Right lobe of liver (tissue), 6 donors: ENCODE measurements around the gene SLC12A2. TPM values are rescaled to one million over a fixed set of nuclear protein-coding genes. Genes with fewer than 3 reads are reported as not detected.

Experiments
- ATAC-seq, 4 donors: fragments of 200-7000 bp; cut with Tn5 transposase; one replicate each; pipeline ENCODE4 v1.9.1; 2020; ENCODE audit warnings: mild to moderate bottlenecking in 4 of 4, moderate library complexity in 4 of 4
- DNase-seq, 3 donors: peaks; one replicate each; pipeline ENCODE4 v3.0.0-alpha.2; 2020
- H3K27ac ChIP-seq, 3 donors: fragments of 200-600 bp; one replicate each; pipeline ENCODE4 v1.8.0; 2022
- H3K27me3 ChIP-seq, 2 donors: fragments of 200-600 bp; one replicate each; pipeline ENCODE4 v1.8.0; 2022
- H3K36me3 ChIP-seq, 4 donors: fragments of 200-600 bp; sonication (generic) in 1 of 4; one replicate each; pipeline versions ENCODE4 v1.5.1 to v1.8.0; 2017 to 2022; ENCODE audit warnings: control low read depth in 1 of 4
- H3K4me1 ChIP-seq, 4 donors: fragments of 200-600 bp; sonication (generic) in 1 of 4; one replicate each; pipeline versions ENCODE4 v1.5.1 to v1.8.0; 2017 to 2022; ENCODE audit warnings: control low read depth in 1 of 4
- H3K4me3 ChIP-seq, 3 donors: fragments of 200-600 bp; one replicate each; pipeline ENCODE4 v1.8.0; 2022
- H3K9me3 ChIP-seq, 4 donors: fragments of 200-600 bp; sonication (generic) in 1 of 4; one replicate each; pipeline versions ENCODE4 v1.5.1 to v1.8.0; 2017 to 2022; ENCODE audit warnings: control low read depth in 1 of 4
- POLR2A ChIP-seq: fragments of 450-650 bp; IDR thresholded peaks from one replicate; pipeline ENCODE4 v1.6.1; 2017; ENCODE audit warnings: antibody characterized with exemption, mild to moderate bottlenecking
- WGBS: methylation state at CpG from one replicate; pipeline ENCODE4 v1.1.6; 2018; ENCODE audit warnings: low coverage, low lambda C conversion rate; ENCODE audit not compliant: insufficient coverage; ENCODE audit errors: missing lambda C conversion rate; 5-methylcytosine and 5-hydroxymethylcytosine counted together
- intact Hi-C, 2 donors: fragments of 100-400 bp; cut with DNase I; formaldehyde crosslinking; loops; one replicate each; pipeline versions ENCODE4 v1.11.2 to v1.14.1; 2022
- total RNA-seq, 6 experiments: library from RNA; depleted of rRNA in 2 of 6; stranded (reverse); fragments of >200 nt in 2 of 6; fragmentation: NEBNext Ultra II Directional in 3 of 6; extraction: Animal tissue kit (Norgen Biotek cat#: 25700) in 3 of 6; gene quantifications; one replicate each; pipeline versions ENCODE4 v1.1.0 to v1.2.4, GENCODE V29; 2016 to 2023
- TF ChIP-seq, protein P1 (sequence below), 4 donors: fragments of 200-600 bp in 3 of 4; fragments of 450-650 bp in 1 of 4; IDR thresholded peaks; one replicate each; pipeline versions ENCODE4 v1.5.1 to v1.8.0; 2016 to 2022; ENCODE audit warnings: antibody characterized with exemption in 4 of 4, mild to moderate bottlenecking in 2 of 4
- donor health status: DM: no; HTN: yes; CAD: no.
- donor health status: DM: no; HTN: no; CAD: no.
- donor health status: DM: no; HTN: no; CAD: no.
- donor health status: DM: no; HTN: yes; CAD: no.
- donor health status: DM: no; HTN: yes; CAD: no.

SLC12A2 gene
- total RNA-seq, 6 experiments from 2014 or later = 3.1 to 9.8 (median 8.1) TPM

DNA sequence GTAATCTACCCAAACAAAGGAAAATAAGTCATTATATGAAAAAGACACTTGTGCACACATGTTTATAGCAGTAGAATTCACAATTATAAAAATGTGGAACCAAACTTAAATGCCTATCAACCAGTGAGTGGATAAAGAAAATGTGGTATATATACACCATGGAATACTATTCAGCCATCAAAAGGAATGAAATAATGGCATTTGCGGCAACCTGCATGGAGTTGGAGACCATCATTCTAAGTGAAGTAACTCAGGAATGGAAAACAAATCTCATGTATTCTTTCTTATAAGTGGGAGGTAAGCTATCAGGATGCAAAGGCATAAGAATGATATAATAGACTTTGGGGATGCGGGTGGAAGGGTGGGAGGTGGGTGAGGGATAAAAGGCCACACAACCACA lies 34.6 kb downstream of the SLC12A2 start:
- no peaks in the 10 kb centered on the region for H3K9me3 ChIP-seq
- no peaks in the 10 kb centered on the region for H3K27me3 ChIP-seq
- H3K36me3 ChIP-seq = peaks cover 0 to 17% (median 0%) of the 10 kb centered on the region in 4 donors
- no peaks in the 10 kb centered on the region for H3K4me1 ChIP-seq
- DNase-seq = no peak
- 92% methylated on average over 2 of the region's 2 CpGs for WGBS
- no peak overlapping the region for H3K4me3 ChIP-seq
- intact Hi-C loops = no loop called here
- H3K27ac ChIP-seq = no peak overlapping the region
- TF ChIP-seq, protein P1, sequence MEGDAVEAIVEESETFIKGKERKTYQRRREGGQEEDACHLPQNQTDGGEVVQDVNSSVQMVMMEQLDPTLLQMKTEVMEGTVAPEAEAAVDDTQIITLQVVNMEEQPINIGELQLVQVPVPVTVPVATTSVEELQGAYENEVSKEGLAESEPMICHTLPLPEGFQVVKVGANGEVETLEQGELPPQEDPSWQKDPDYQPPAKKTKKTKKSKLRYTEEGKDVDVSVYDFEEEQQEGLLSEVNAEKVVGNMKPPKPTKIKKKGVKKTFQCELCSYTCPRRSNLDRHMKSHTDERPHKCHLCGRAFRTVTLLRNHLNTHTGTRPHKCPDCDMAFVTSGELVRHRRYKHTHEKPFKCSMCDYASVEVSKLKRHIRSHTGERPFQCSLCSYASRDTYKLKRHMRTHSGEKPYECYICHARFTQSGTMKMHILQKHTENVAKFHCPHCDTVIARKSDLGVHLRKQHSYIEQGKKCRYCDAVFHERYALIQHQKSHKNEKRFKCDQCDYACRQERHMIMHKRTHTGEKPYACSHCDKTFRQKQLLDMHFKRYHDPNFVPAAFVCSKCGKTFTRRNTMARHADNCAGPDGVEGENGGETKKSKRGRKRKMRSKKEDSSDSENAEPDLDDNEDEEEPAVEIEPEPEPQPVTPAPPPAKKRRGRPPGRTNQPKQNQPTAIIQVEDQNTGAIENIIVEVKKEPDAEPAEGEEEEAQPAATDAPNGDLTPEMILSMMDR (IDR thresholded peaks at IDR 0.05) = no peak
- TF ChIP-seq POLR2A = no peak
- no peak for ATAC-seq

DNA sequence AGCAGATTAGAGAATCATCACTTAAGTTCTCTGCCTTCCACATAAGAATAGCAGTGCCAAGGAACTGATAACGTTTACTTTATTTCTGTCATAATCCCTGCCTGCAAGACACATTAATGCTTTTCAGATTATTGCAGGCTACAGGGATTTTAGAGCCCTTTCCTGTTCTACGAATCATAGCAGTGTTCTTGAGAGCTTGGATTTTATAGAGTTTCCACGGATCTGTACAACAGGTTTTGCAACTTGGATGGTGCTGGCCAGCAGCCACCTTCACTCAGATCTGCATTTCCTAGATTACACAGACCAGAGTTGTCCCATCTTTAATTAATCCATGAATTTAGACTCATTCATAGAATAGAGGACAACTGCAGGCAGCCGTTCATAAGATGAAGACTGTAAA lies 38.1 kb downstream of the SLC12A2 start:
- no peaks in the 10 kb centered on the region for H3K27me3 ChIP-seq

DNA sequence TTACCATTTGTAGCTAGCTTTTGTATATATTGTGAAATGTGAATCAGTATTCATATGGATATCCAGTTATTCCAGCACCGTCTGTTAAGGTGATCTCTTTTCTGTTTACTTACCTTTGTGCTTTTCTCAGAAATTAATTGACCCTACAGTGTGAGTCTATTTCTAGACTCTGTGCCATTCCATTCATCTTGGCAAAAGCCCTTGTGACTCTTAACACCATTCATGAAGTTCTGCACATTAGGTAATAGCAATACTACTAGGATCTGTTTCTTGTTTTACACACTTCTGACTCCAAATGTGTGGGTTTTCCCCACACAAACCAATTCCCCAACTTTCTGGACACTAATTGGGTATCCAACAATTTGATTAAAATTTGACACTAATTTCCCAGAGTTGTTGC lies 40.4 kb downstream of the SLC12A2 start:
- Histone ChIP-seq H3K27me3 (no peaks in the 10 kb centered on the region), H3K36me3 (no peaks in the 10 kb centered on the region), H3K27ac (no peak overlapping the region), H3K4me1 (no peaks in the 10 kb centered on the region), H3K9me3 (no peaks in the 10 kb centered on the region), H3K4me3 (no peak overlapping the region)
- ATAC-seq (no peak), DNase-seq (no peak)
- TF ChIP-seq, protein P1 (IDR thresholded peaks at IDR 0.05) = no peak
- TF ChIP-seq POLR2A = no peak
- intact Hi-C loops = no loop called here
- WGBS = 89% methylated on average over 1 of the region's 1 CpG

More for the DNA sequence above, 38.1 kb downstream of the SLC12A2 start:
- Histone ChIP-seq H3K27ac (no peak overlapping the region), H3K9me3 (no peaks in the 10 kb centered on the region), H3K4me3 (no peak overlapping the region), H3K4me1 (no peaks in the 10 kb centered on the region), H3K36me3 (no peaks in the 10 kb centered on the region)
- ATAC-seq (no peak), DNase-seq (no peak)
- 63% methylated on average over 4 of the region's 4 CpGs for WGBS
- TF ChIP-seq, protein P1 (IDR thresholded peaks at IDR 0.05) = no peak
- TF ChIP-seq POLR2A = no peak
- intact Hi-C loops = no loop called here

DNA sequence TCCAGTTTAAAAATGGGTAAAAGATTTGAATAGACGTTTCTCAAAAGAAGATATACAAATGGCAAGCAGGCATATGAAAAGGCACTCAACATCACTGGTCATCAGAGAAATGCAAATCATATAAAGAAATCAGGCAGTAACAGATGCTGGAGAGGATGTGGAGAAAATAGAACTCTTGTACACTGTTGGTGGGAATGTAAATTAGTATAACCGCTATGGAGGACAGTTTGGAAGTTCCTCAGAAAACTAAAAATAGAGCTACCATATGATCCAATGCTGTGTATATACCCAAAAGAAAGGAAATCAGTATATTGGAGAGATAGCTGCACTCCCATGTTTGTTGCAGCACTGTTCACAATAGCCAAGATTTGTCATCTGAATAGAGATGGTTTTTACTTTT lies 42.7 kb downstream of the SLC12A2 start:
- intact Hi-C loops = no loop called here
- no peak overlapping the region for H3K27ac ChIP-seq
- WGBS = 69% methylated on average over 2 of the region's 2 CpGs
- no peaks in the 10 kb centered on the region for H3K9me3 ChIP-seq
- DNase-seq (no peak), ATAC-seq (no peak)
- no peaks in the 10 kb centered on the region for H3K27me3 ChIP-seq
- H3K36me3 ChIP-seq = no peaks in the 10 kb centered on the region
- no peaks in the 10 kb centered on the region for H3K4me1 ChIP-seq
- H3K4me3 ChIP-seq = no peak overlapping the region
- TF ChIP-seq, protein P1 (IDR thresholded peaks at IDR 0.05) = no peak
- TF ChIP-seq POLR2A = no peak

DNA sequence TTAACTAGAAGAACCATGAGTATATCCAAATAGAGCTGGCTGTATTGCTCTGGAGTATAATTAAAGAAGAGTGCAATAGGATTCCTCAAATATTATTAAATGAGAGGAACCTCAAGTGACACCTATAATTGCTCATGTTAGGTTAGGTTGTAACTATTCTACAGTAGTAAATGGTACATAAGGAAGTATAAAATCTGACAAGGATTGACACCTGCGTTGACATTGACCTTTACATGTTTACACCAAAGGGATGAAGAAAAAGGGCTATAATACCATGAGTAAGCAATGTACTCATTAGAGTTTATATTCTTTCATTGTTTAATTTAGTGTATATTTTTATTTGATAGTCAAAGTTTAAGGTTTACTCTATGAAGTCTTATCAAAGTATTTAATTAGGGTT lies 48.9 kb downstream of the SLC12A2 start:
- WGBS = 80% methylated on average over 1 of the region's 1 CpG
- no peak for DNase-seq
- H3K9me3 ChIP-seq = no peaks in the 10 kb centered on the region
- no peak for ATAC-seq
- no peak overlapping the region for H3K4me3 ChIP-seq
- no peak overlapping the region for H3K27ac ChIP-seq
- TF ChIP-seq POLR2A = no peak
- TF ChIP-seq, protein P1 (IDR thresholded peaks at IDR 0.05) = no peak
- H3K36me3 ChIP-seq = no peaks in the 10 kb centered on the region
- intact Hi-C loops = no loop called here
- no peaks in the 10 kb centered on the region for H3K4me1 ChIP-seq
- H3K27me3 ChIP-seq = no peaks in the 10 kb centered on the region
